ENCODE data around the gene KIRREL3. TPM values are rescaled to one million over a fixed set of nuclear protein-coding genes. Genes with fewer than 3 reads are reported as not detected.

KIRREL3 gene
- total RNA-seq, 1 experiment from 2014 or later, result 0.44 TPM

GRCh38 chr11:126634963-126635362, 365.6 kb downstream of the KIRREL3 start:
- Histone ChIP-seq H3K79me2 (ENCODE audit: low read length) (no peaks in the 10 kb centered on the region), H3K4me3 (ENCODE audit: low read length) (no peak overlapping the region), H2AFZ (ENCODE audit: low read length) (no peak overlapping the region), H3K9me3 (ENCODE audit: low read length) (no peaks in the 10 kb centered on the region), H3K27me3 (ENCODE audit: low read length) (peaks cover 93% of the 10 kb centered on the region), H3K9me2 (replicated peaks; ENCODE audit: low read length) (no peaks in the 10 kb centered on the region), H3K4me1 (ENCODE audit: insufficient read depth, low read length) (no peaks in the 10 kb centered on the region), H3K36me3 (ENCODE audit: low read depth, low read length) (no peaks in the 10 kb centered on the region), H3K27ac (ENCODE audit: low read length) (no peak overlapping the region), H3K4me2 (ENCODE audit: low read length) (no peak overlapping the region), H3F3A (ENCODE audit: low read length, unreplicated experiment) (no peaks in the 10 kb centered on the region), H4K20me1 (ENCODE audit: low read length) (no peaks in the 10 kb centered on the region), H3K9ac (ENCODE audit: low read length) (no peak overlapping the region)
- CTCF ChIA-PET, result no interaction called here
- TF ChIP-seq EZH2phosphoT487 (IDR thresholded peaks at IDR 0.05; ENCODE audit: borderline replicate concordance, low read length) (no peak), CTCF (conservative IDR thresholded peaks at IDR 0.05; ENCODE audit: low read depth, low read length) (no peak), EZH2 (IDR thresholded peaks at IDR 0.05; ENCODE audit: low read length, unreplicated experiment) (no peak)
- no peak for DNase-seq
- intact Hi-C loops (cut with micrococcal nuclease), result no loop called here
- ATAC-seq, result no peak
- POLR2A ChIA-PET (ENCODE audit: unreplicated experiment), result no interaction called here
- BruUV-seq (replicated peaks), result no TSS peak

- no TSS peak for BruUV-seq (replicated peaks)
- Histone ChIP-seq H3K27ac (ENCODE audit: low read length) (no peak overlapping the region), H3K4me3 (ENCODE audit: low read length) (no peak overlapping the region), H4K20me1 (ENCODE audit: low read length) (no peaks in the 10 kb centered on the region), H2AFZ (ENCODE audit: low read length) (no peak overlapping the region), H3K9me3 (ENCODE audit: low read length) (no peaks in the 10 kb centered on the region), H3K4me1 (ENCODE audit: insufficient read depth, low read length) (no peaks in the 10 kb centered on the region), H3K9ac (ENCODE audit: low read length) (no peak overlapping the region), H3K9me2 (replicated peaks; ENCODE audit: low read length) (no peaks in the 10 kb centered on the region), H3K4me2 (ENCODE audit: low read length) (no peak overlapping the region), H3K79me2 (ENCODE audit: low read length) (no peaks in the 10 kb centered on the region), H3F3A (ENCODE audit: low read length, unreplicated experiment) (no peaks in the 10 kb centered on the region), H3K27me3 (ENCODE audit: low read length) (peaks cover 93% of the 10 kb centered on the region), H3K36me3 (ENCODE audit: low read depth, low read length) (no peaks in the 10 kb centered on the region)
- intact Hi-C loops (cut with micrococcal nuclease), result no loop called here
- ATAC-seq (no peak), DNase-seq (no peak)
- ChIA-PET CTCF (no interaction called here), POLR2A (ENCODE audit: unreplicated experiment) (no interaction called here)
- TF ChIP-seq CTCF (conservative IDR thresholded peaks at IDR 0.05; ENCODE audit: low read depth, low read length) (no peak), EZH2 (IDR thresholded peaks at IDR 0.05; ENCODE audit: low read length, unreplicated experiment) (no peak), EZH2phosphoT487 (IDR thresholded peaks at IDR 0.05; ENCODE audit: borderline replicate concordance, low read length) (no peak)
Observed at GRCh38 chr11:126633330-126633729, 367.2 kb downstream of the KIRREL3 start.

- Histone ChIP-seq H3K36me3 (ENCODE audit: low read depth, low read length) (no peaks in the 10 kb centered on the region), H3K27ac (ENCODE audit: low read length) (no peak overlapping the region), H3K4me3 (ENCODE audit: low read length) (no peak overlapping the region), H3K4me2 (ENCODE audit: low read length) (no peak overlapping the region), H3K79me2 (ENCODE audit: low read length) (no peaks in the 10 kb centered on the region), H3K9ac (ENCODE audit: low read length) (no peak overlapping the region), H3F3A (ENCODE audit: low read length, unreplicated experiment) (no peaks in the 10 kb centered on the region), H3K4me1 (ENCODE audit: insufficient read depth, low read length) (no peaks in the 10 kb centered on the region), H4K20me1 (ENCODE audit: low read length) (no peaks in the 10 kb centered on the region), H2AFZ (ENCODE audit: low read length) (no peak overlapping the region), H3K9me2 (replicated peaks; ENCODE audit: low read length) (no peaks in the 10 kb centered on the region), H3K27me3 (ENCODE audit: low read length) (peaks cover 82% of the 10 kb centered on the region), H3K9me3 (ENCODE audit: low read length) (no peaks in the 10 kb centered on the region)
- intact Hi-C loops (cut with micrococcal nuclease), result no loop called here
- ChIA-PET POLR2A (ENCODE audit: unreplicated experiment) (no interaction called here), CTCF (no interaction called here)
- TF ChIP-seq EZH2phosphoT487 (IDR thresholded peaks at IDR 0.05; ENCODE audit: borderline replicate concordance, low read length), result no peak
- no peak for TF ChIP-seq CTCF (conservative IDR thresholded peaks at IDR 0.05; ENCODE audit: low read depth, low read length)
- TF ChIP-seq EZH2 (IDR thresholded peaks at IDR 0.05; ENCODE audit: low read length, unreplicated experiment), result no peak
- BruUV-seq (replicated peaks), result no TSS peak
- no peak for DNase-seq
- no peak for ATAC-seq
Observed at GRCh38 chr11:126630893-126631798, 369.4 kb downstream of the KIRREL3 start.

Measured in PC-3 (cell line).